Testis (tissue), 2 donors: ENCODE measurements around the gene STK39.

Source experiments
- POLR2A ChIP-seq: fragments of 450-650 bp; IDR thresholded peaks from one replicate; pipeline ENCODE4 v1.6.1; 2017; ENCODE audit warnings: antibody characterized with exemption, mild to moderate bottlenecking, moderate library complexity
- TF ChIP-seq, protein P1 (sequence below), 3 experiments: fragments of 450-650 bp in 2 of 3; fragments of 200-600 bp in 1 of 3; sonication (generic) in 1 of 3; IDR thresholded peaks; one replicate each; pipeline ENCODE4 v1.5.1; 2016 to 2019; ENCODE audit warnings: antibody characterized with exemption in 3 of 3, mild to moderate bottlenecking in 2 of 3, moderate library complexity in 1 of 3

DNA sequence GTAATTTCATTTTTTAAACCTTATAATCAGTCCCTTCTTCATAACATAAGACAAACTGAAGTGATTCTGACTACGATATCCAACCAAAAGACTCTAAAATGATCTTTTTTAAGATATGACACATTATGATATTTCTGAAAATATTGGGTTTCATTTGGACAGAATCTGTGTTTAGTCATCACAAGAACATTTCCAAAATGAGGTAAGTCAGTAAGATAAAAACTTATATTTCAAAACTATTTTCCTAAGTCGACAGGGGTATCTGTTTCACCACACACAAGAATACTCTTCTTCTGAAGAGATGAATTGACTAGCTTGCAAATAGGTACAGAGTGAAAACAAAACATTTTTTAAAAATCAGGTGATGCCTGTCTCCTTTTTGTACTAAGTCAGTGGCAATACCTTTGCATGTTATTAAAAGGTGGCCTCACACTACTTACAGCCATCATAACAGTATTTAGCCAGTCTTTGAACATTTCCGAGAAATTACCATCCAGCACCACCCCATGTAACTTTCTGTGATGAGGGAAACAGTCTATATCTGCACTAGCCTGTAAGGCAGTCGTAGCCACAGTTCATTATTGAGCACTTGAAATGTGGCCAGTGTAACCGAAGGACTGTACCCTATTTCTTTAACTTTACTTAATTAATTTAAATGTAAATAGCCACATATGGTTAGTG, 13.5 kb downstream of the STK39 start:
- no peak for TF ChIP-seq POLR2A
- TF ChIP-seq, protein P1, sequence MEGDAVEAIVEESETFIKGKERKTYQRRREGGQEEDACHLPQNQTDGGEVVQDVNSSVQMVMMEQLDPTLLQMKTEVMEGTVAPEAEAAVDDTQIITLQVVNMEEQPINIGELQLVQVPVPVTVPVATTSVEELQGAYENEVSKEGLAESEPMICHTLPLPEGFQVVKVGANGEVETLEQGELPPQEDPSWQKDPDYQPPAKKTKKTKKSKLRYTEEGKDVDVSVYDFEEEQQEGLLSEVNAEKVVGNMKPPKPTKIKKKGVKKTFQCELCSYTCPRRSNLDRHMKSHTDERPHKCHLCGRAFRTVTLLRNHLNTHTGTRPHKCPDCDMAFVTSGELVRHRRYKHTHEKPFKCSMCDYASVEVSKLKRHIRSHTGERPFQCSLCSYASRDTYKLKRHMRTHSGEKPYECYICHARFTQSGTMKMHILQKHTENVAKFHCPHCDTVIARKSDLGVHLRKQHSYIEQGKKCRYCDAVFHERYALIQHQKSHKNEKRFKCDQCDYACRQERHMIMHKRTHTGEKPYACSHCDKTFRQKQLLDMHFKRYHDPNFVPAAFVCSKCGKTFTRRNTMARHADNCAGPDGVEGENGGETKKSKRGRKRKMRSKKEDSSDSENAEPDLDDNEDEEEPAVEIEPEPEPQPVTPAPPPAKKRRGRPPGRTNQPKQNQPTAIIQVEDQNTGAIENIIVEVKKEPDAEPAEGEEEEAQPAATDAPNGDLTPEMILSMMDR (IDR thresholded peaks at IDR 0.05): no peak
